ENCODE measurements around the gene RYR3.

GRCh38 chr15:33476908-33477307, 166.1 kb downstream of the RYR3 start:
- no peak for TF ChIP-seq CTCF (IDR thresholded peaks at IDR 0.05; ENCODE audit: insufficient read depth, low read length, poor library complexity, severe bottlenecking)
- TF ChIP-seq EZH2phosphoT487 (conservative IDR thresholded peaks at IDR 0.05; ENCODE audit: low read length): no peak

Measured in SU-DHL-6 (cell line).